Measurements from ENCODE around the gene TH. TPM values are rescaled to one million over a fixed set of nuclear protein-coding genes. Genes with fewer than 3 reads are reported as not detected.
A peak's percentile ranks its signal among the peaks of the same experiment; 100 is the strongest.

The TH gene
- polyA plus RNA-seq, 1 of the 3 experiments (the other 2 are of a cell fraction), result not detected

GRCh38 chr11:2189938-2190656 lies 18.5 kb upstream of the TH start:
- no peak for DNase-seq
- Histone ChIP-seq H3K4me3 (ENCODE audit: low read depth in 2 of 2, low read length in 1 of 2) (no peak overlapping the region), H3K4me2 (no peak overlapping the region), H3F3A (replicated peaks; ENCODE audit: insufficient read depth) (no peaks in the 10 kb centered on the region), H3K79me2 (ENCODE audit: insufficient read depth) (no peaks in the 10 kb centered on the region), H3K9ac (no peak overlapping the region), H3K4me1 (ENCODE audit: control insufficient read depth in 1 of 2, insufficient read depth in 2 of 2, low read depth in 1 of 2, low read length in 1 of 2) (peaks cover 0 to 65% of the 10 kb centered on the region in 2 experiments; a peak in 1 of 4 replicates), H3K27ac (ENCODE audit: low read depth in 2 of 2, low read length in 1 of 2) (peak overlapping the region in 1 of 2 experiments; percentile 72; a peak in 2 of 4 replicates), H3K36me3 (replicated peaks in 1 of 2; ENCODE audit: control insufficient read depth in 1 of 2, insufficient read depth in 2 of 2, low read length in 1 of 2) (no peaks in the 10 kb centered on the region), H2AFZ (ENCODE audit: low read depth) (no peak overlapping the region), H3K27me3 (ENCODE audit: insufficient read depth) (no peaks in the 10 kb centered on the region), H3K9me3 (no peaks in the 10 kb centered on the region), H4K20me1 (ENCODE audit: insufficient read depth) (no peaks in the 10 kb centered on the region), H3K9me2 (no peaks in the 10 kb centered on the region)
- POLR2A ChIA-PET, result no interaction called here
- TF ChIP-seq USF1 (IDR thresholded peaks at IDR 0.05; ENCODE audit: borderline replicate concordance, low read depth) (no peak), RXRA (IDR thresholded peaks at IDR 0.05; ENCODE audit: borderline replicate concordance, low read depth) (no peak), TCF12 (IDR thresholded peaks at IDR 0.05) (no peak), RFX5 (IDR thresholded peaks at IDR 0.05; ENCODE audit: low read length) (no peak), FOSL2 (IDR thresholded peaks at IDR 0.05; ENCODE audit: borderline replicate concordance, low read depth) (no peak), NRF1 (IDR thresholded peaks at IDR 0.05; ENCODE audit: low read depth, low read length) (no peak)
- TF ChIP-seq, protein P1, sequence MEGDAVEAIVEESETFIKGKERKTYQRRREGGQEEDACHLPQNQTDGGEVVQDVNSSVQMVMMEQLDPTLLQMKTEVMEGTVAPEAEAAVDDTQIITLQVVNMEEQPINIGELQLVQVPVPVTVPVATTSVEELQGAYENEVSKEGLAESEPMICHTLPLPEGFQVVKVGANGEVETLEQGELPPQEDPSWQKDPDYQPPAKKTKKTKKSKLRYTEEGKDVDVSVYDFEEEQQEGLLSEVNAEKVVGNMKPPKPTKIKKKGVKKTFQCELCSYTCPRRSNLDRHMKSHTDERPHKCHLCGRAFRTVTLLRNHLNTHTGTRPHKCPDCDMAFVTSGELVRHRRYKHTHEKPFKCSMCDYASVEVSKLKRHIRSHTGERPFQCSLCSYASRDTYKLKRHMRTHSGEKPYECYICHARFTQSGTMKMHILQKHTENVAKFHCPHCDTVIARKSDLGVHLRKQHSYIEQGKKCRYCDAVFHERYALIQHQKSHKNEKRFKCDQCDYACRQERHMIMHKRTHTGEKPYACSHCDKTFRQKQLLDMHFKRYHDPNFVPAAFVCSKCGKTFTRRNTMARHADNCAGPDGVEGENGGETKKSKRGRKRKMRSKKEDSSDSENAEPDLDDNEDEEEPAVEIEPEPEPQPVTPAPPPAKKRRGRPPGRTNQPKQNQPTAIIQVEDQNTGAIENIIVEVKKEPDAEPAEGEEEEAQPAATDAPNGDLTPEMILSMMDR (IDR thresholded peaks at IDR 0.05), result no peak
- TF ChIP-seq, protein P2, sequence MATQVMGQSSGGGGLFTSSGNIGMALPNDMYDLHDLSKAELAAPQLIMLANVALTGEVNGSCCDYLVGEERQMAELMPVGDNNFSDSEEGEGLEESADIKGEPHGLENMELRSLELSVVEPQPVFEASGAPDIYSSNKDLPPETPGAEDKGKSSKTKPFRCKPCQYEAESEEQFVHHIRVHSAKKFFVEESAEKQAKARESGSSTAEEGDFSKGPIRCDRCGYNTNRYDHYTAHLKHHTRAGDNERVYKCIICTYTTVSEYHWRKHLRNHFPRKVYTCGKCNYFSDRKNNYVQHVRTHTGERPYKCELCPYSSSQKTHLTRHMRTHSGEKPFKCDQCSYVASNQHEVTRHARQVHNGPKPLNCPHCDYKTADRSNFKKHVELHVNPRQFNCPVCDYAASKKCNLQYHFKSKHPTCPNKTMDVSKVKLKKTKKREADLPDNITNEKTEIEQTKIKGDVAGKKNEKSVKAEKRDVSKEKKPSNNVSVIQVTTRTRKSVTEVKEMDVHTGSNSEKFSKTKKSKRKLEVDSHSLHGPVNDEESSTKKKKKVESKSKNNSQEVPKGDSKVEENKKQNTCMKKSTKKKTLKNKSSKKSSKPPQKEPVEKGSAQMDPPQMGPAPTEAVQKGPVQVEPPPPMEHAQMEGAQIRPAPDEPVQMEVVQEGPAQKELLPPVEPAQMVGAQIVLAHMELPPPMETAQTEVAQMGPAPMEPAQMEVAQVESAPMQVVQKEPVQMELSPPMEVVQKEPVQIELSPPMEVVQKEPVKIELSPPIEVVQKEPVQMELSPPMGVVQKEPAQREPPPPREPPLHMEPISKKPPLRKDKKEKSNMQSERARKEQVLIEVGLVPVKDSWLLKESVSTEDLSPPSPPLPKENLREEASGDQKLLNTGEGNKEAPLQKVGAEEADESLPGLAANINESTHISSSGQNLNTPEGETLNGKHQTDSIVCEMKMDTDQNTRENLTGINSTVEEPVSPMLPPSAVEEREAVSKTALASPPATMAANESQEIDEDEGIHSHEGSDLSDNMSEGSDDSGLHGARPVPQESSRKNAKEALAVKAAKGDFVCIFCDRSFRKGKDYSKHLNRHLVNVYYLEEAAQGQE (IDR thresholded peaks at IDR 0.05; ENCODE audit: low read depth, low read length), result no peak
- CTCF ChIA-PET, result interaction anchor here (1.0 kb wide), 1 partner anchor 255 kb away, joined by 3 read pairs; the partner anchor contains the start of gene KCNQ1
- 68% methylated on average over 20 of the region's 29 CpGs for WGBS (ENCODE audit: low lambda C conversion rate)

GRCh38 chr11:2188745-2189144 lies 17.1 kb upstream of the TH start:
- Histone ChIP-seq H3K4me1 (ENCODE audit: control insufficient read depth in 1 of 2, insufficient read depth in 2 of 2, low read depth in 1 of 2, low read length in 1 of 2) (peaks cover 0 to 59% of the 10 kb centered on the region in 2 experiments; a peak in 1 of 4 replicates), H3F3A (replicated peaks; ENCODE audit: insufficient read depth) (no peaks in the 10 kb centered on the region), H3K36me3 (replicated peaks in 1 of 2; ENCODE audit: control insufficient read depth in 1 of 2, insufficient read depth in 2 of 2, low read length in 1 of 2) (no peaks in the 10 kb centered on the region), H2AFZ (ENCODE audit: low read depth) (no peak overlapping the region), H3K27me3 (ENCODE audit: insufficient read depth) (no peaks in the 10 kb centered on the region), H3K27ac (ENCODE audit: low read depth in 2 of 2, low read length in 1 of 2) (no peak overlapping the region), H3K79me2 (ENCODE audit: insufficient read depth) (no peaks in the 10 kb centered on the region), H3K9me2 (no peaks in the 10 kb centered on the region), H3K9ac (no peak overlapping the region), H3K4me3 (ENCODE audit: low read depth in 2 of 2, low read length in 1 of 2) (no peak overlapping the region), H3K9me3 (no peaks in the 10 kb centered on the region), H4K20me1 (ENCODE audit: insufficient read depth) (no peaks in the 10 kb centered on the region), H3K4me2 (no peak overlapping the region)
- DNase-seq, result no peak
- ChIA-PET CTCF (no interaction called here), POLR2A (no interaction called here)
- 80% methylated on average over 18 of the region's 19 CpGs for WGBS (ENCODE audit: low lambda C conversion rate)
- TF ChIP-seq EZH2phosphoT487 (IDR thresholded peaks at IDR 0.05; ENCODE audit: borderline replicate concordance, low read depth) (no peak), RXRA (IDR thresholded peaks at IDR 0.05; ENCODE audit: borderline replicate concordance, low read depth) (no peak), TAF1 (IDR thresholded peaks at IDR 0.05; ENCODE audit: borderline replicate concordance, low read depth, low read length) (no peak), RFX5 (IDR thresholded peaks at IDR 0.05; ENCODE audit: low read length) (no peak), NFIC (IDR thresholded peaks at IDR 0.05; ENCODE audit: borderline replicate concordance) (no peak), TCF12 (IDR thresholded peaks at IDR 0.05) (no peak), FOXJ3 (CRISPR knock-in tag; IDR thresholded peaks at IDR 0.05) (no peak), JUND (IDR thresholded peaks at IDR 0.05) (no peak), CHD2 (IDR thresholded peaks at IDR 0.05; ENCODE audit: low read length, partially characterized antibody) (no peak), POLR2AphosphoS5 (IDR thresholded peaks at IDR 0.05; ENCODE audit: low read depth, low read length) (no peak), GABPA (IDR thresholded peaks at IDR 0.05; ENCODE audit: low read depth) (no peak), SMC3 (IDR thresholded peaks at IDR 0.05; ENCODE audit: low read depth, low read length) (no peak), NRF1 (IDR thresholded peaks at IDR 0.05; ENCODE audit: low read depth, low read length) (no peak), MEF2A (IDR thresholded peaks at IDR 0.05; ENCODE audit: borderline replicate concordance, low read depth) (no peak)
- TF ChIP-seq, protein P1 (IDR thresholded peaks at IDR 0.05), result no peak
